HG02870 (cell line): ENCODE data around the gene NTRK3.

Experiments used
- ATAC-seq: cut with Tn5 transposase; IDR thresholded peaks from one replicate; pipeline ENCODE4 v1.9.1; 2021; ENCODE audit warnings: mild to moderate bottlenecking, moderate library complexity; ENCODE audit not compliant: unreplicated experiment

The NTRK3 gene

GRCh38 chr15:88232771-88233201 lies 23.8 kb downstream of the NTRK3 start:
- no peak for ATAC-seq

- no peak for ATAC-seq
Observed at GRCh38 chr15:88231909-88232644, 24.5 kb downstream of the NTRK3 start.

GRCh38 chr15:88230823-88231222 lies 25.7 kb downstream of the NTRK3 start:
- ATAC-seq: no peak

- ATAC-seq: no peak
Observed at GRCh38 chr15:88225461-88225860, 31.1 kb downstream of the NTRK3 start.

DNA sequence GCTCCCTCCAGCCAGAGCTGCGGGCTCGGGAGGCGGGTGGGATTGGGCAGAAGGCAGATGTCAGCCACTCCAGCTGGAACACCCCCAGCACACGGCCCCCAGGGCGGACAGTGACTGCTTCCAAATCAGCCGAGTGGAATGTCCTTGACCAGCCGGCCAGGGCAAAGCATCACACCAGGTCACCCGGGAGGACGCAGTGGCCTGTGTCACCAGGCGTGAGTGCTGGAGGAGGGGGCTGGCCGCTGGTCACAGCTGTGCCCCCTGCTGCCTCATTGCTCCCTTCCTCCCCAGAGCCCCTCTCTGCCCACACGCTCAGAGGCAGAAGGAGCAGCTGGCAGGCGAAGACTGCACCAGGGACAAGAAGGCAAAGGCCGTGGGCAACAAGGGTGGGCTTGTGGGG lies 33.5 kb downstream of the NTRK3 start:
- ATAC-seq: no peak

DNA sequence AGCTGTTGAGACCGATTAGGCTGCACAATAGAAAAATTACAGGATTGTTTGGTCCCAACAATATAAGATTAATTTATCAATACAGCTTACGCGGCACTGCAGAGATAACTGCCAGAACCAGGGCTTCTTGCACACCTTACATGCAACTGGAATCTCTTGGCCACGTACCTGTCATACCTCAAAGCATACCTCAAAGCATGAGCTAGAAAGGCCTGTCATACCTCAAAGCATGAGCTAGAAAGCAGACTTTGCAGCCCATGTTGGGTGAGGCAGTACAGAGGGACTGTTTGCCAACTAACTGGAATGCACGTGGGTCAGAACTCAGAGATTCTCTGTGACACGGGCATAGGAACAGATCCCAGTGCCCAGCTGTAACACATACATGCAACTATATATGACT lies 34.7 kb downstream of the NTRK3 start:
- no peak for ATAC-seq

- ATAC-seq: no peak
Observed at GRCh38 chr15:88220443-88221335, 35.9 kb downstream of the NTRK3 start.

DNA sequence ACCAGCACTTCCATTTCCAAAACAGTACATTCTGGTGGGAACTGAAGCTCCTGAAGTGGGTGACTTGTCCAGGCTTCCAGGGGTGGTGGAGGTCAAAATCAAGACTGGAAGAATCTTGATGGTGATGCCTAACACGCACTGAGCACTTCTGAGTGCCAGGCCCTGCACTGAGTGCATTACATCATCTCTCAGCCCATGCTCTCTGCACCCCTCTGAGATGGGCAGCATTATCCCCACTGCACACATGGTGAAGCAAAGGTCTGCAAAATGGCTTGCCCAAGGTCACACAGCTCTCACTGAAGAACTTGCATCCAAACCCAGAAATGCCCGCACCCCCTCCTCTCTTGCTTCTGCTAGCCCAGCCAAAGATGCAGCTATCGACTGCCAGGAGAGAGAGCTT lies 36.9 kb downstream of the NTRK3 start:
- ATAC-seq: no peak

GRCh38 chr15:88218557-88219221 lies 37.9 kb downstream of the NTRK3 start:
- ATAC-seq: no peak

GRCh38 chr15:88215066-88215648 lies 41.4 kb downstream of the NTRK3 start:
- ATAC-seq: no peak

GRCh38 chr15:88209111-88209510 lies 47.4 kb downstream of the NTRK3 start:
- ATAC-seq: no peak

DNA sequence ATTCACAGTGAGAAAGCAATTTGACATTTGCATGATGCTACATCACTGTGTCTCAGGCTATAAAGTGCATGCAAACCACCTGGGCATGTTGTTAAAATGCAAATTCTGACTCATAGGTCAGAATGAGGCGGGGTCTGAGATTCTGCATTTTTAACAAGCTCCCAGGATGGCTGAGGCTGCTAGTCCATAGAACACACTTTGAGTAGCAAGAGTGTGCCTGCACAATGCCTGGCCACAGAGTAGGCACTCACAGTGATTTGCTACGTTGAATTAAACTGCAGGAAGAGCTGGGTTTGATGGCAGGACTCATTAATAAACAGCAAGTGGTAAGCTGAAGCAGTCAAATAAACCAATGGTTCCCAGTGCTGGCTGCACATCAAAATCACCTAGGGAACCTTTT lies 48.1 kb downstream of the NTRK3 start:
- no peak for ATAC-seq

- ATAC-seq: no peak
Observed at GRCh38 chr15:88207565-88207964, 49.0 kb downstream of the NTRK3 start.

DNA sequence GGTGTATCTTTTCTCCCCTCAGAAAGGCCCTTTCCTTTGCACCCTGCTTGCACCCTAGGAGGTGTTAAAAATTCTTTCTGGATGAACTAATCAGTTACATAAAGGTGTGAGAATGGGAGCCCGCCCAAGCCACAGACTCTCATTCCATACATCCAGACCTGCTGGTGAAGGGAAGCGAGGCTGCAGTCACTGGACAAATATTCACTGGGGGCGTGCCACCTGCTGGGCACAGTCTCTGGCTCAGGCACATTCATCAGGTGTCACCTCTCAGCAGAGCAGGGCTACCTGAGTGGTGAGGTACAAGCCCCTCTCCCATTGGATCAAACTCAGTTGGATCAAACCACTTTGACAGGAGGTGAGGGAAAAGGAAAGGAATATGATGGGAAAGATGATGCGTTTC lies 52.0 kb downstream of the NTRK3 start:
- ATAC-seq: no peak

- no peak for ATAC-seq
Observed at GRCh38 chr15:88202231-88202630, 54.3 kb downstream of the NTRK3 start.

GRCh38 chr15:88201207-88201606 lies 55.3 kb downstream of the NTRK3 start:
- ATAC-seq: no peak

DNA sequence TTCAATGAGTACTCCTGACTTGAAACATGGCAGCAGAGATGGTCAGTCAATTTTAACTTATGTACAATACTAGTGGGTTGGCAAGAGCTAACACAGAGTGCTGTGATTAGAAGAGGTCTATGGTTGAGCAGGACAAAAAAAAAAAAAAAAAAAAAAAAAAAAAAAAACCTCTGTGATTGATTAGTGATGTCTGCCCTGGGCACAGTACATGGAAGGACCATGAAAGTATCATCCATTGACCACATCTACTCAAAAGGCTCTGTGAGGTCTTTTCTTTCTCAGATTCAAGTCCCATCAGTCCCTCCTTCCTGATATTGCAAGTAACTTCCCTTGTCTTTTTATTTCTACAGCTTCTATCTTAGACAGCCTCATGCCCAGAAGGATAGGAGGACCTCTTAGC lies 59.6 kb downstream of the NTRK3 start:
- ATAC-seq: no peak

GRCh38 chr15:88194162-88194561 lies 62.4 kb downstream of the NTRK3 start:
- ATAC-seq: no peak

- ATAC-seq: no peak
Observed at GRCh38 chr15:88193415-88193814, 63.1 kb downstream of the NTRK3 start.

DNA sequence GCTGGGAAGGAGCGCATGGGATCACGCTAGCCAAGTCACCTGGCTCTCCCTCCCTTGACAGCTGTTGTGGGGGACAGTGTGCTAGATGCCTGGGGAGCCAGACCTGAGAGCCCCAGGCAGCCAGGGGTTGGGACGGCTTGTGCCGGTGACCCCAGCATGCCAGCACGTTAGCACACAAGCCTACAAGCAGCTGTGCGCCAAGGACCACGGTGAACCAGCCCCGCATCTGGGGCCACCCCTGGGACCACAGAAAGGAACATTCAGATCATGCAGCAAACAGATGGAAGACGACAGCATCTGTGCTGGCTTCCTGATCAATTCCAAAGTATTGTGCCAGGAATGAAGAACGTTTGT lies 64.8 kb downstream of the NTRK3 start:
- ATAC-seq: no peak

- ATAC-seq: no peak
Observed at GRCh38 chr15:88190232-88190631, 66.3 kb downstream of the NTRK3 start.
